ENCODE measurements around the gene SCUBE2. TPM values are rescaled to one million over a fixed set of nuclear protein-coding genes. Genes with fewer than 3 reads are reported as not detected.
A peak's percentile ranks its signal among the peaks of the same experiment; 100 is the strongest.

SCUBE2 gene
- total RNA-seq, 1 donor from 2014 or later, result not detected

DNA sequence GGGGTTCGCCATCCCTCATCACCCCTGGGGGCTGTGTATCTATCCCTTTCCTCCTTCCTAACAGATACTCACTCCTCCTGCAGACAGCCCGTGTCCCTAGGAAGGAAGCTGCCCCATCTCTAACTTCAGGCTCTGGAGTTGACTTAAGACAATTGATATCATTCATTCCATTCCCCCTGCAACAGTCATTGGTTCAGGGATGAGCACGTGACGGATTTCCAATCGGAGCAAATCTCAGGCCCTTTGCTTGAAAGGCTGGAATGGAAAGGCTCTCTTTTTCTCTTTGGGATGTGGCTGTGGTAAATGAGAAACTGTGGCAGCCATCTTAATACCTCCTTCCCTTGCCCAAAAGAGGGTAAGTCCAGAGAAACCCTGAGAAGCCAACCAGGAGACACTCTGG, 5.0 kb upstream of the SCUBE2 start:
- H3K36me3 Mint-ChIP-seq (ENCODE audit: low read depth), result peaks cover 1% of the 10 kb centered on the region
- peaks cover 30% of the 10 kb centered on the region for H3K27me3 Mint-ChIP-seq (ENCODE audit: insufficient read depth)
- no peak overlapping the region for H3K4me3 Mint-ChIP-seq
- H3K9me3 Mint-ChIP-seq, result no peaks in the 10 kb centered on the region
- no peak for DNase-seq (ENCODE audit: low spot score)
- H3K27ac Mint-ChIP-seq, result no peak overlapping the region
- H3K4me1 Mint-ChIP-seq (ENCODE audit: low read depth), result no peaks in the 10 kb centered on the region
- intact Hi-C loops (cut with micrococcal nuclease), result no loop called here

DNA sequence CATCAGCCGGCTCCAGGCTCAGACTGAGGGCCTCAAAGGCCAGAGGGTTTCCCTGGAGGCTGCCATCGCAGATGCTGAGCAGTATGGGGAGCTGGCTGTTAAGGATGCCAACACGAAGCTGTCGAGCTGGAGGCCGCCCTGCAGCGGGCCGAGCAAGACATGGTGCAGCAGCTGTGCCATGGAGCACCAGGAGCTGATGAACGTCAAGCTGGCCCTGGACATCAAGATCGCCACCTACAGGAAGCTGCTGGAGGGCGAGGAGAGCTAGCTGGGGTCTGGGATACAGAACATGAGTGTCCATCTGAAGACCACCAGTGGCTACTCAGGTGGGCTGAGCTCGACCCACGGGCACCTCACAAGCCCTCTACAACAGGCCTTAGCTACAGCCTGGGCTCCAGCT, 4.0 kb upstream of the SCUBE2 start:
- H3K4me1 Mint-ChIP-seq (ENCODE audit: low read depth), result no peaks in the 10 kb centered on the region
- H3K36me3 Mint-ChIP-seq (ENCODE audit: low read depth), result peaks cover 1% of the 10 kb centered on the region
- H3K27ac Mint-ChIP-seq, result no peak overlapping the region
- intact Hi-C loops (cut with micrococcal nuclease), result no loop called here
- H3K9me3 Mint-ChIP-seq, result no peaks in the 10 kb centered on the region
- H3K4me3 Mint-ChIP-seq, result no peak overlapping the region
- H3K27me3 Mint-ChIP-seq (ENCODE audit: insufficient read depth), result peaks cover 28% of the 10 kb centered on the region
- DNase-seq (ENCODE audit: low spot score), result no peak

GRCh38 chr11:9094420-9094819, 3.0 kb upstream of the SCUBE2 start:
- DNase-seq (ENCODE audit: low spot score), result no peak
- intact Hi-C loops (cut with micrococcal nuclease), result no loop called here
- Mint-ChIP-seq H3K36me3 (ENCODE audit: low read depth) (peaks cover 1% of the 10 kb centered on the region), H3K27ac (no peak overlapping the region), H3K27me3 (ENCODE audit: insufficient read depth) (peaks cover 37% of the 10 kb centered on the region), H3K4me1 (ENCODE audit: low read depth) (no peaks in the 10 kb centered on the region), H3K9me3 (no peaks in the 10 kb centered on the region), H3K4me3 (no peak overlapping the region)

GRCh38 chr11:9092853-9093778, 1.7 kb upstream of the SCUBE2 start:
- intact Hi-C loops (cut with micrococcal nuclease), result no loop called here
- no peaks in the 10 kb centered on the region for H3K4me1 Mint-ChIP-seq (ENCODE audit: low read depth)
- no peak overlapping the region for H3K27ac Mint-ChIP-seq
- peak overlapping the region; percentile 31 for H3K4me3 Mint-ChIP-seq
- H3K27me3 Mint-ChIP-seq (ENCODE audit: insufficient read depth), result peaks cover 49% of the 10 kb centered on the region
- H3K9me3 Mint-ChIP-seq, result no peaks in the 10 kb centered on the region
- DNase-seq (ENCODE audit: low spot score), result no peak
- peaks cover 1% of the 10 kb centered on the region for H3K36me3 Mint-ChIP-seq (ENCODE audit: low read depth)

GRCh38 chr11:9092072-9092471, 673 bp upstream of the SCUBE2 start:
- no peak for DNase-seq (ENCODE audit: low spot score)
- intact Hi-C loops (cut with micrococcal nuclease), result no loop called here
- Mint-ChIP-seq H3K4me3 (peak overlapping the region; percentile 38), H3K27ac (no peak overlapping the region), H3K36me3 (ENCODE audit: low read depth) (peaks cover 1% of the 10 kb centered on the region), H3K27me3 (ENCODE audit: insufficient read depth) (peaks cover 55% of the 10 kb centered on the region), H3K9me3 (no peaks in the 10 kb centered on the region), H3K4me1 (ENCODE audit: low read depth) (no peaks in the 10 kb centered on the region)

GRCh38 chr11:9090488-9091043, 833 bp downstream of the SCUBE2 start:
- no peak for DNase-seq (ENCODE audit: low spot score)
- H3K27ac Mint-ChIP-seq, result no peak overlapping the region
- no peaks in the 10 kb centered on the region for H3K9me3 Mint-ChIP-seq
- H3K36me3 Mint-ChIP-seq (ENCODE audit: low read depth), result peaks cover 1% of the 10 kb centered on the region
- intact Hi-C loops (cut with micrococcal nuclease), result no loop called here
- peaks cover 60% of the 10 kb centered on the region for H3K27me3 Mint-ChIP-seq (ENCODE audit: insufficient read depth)
- H3K4me3 Mint-ChIP-seq, result peak overlapping the region; percentile 61
- no peaks in the 10 kb centered on the region for H3K4me1 Mint-ChIP-seq (ENCODE audit: low read depth)

DNA sequence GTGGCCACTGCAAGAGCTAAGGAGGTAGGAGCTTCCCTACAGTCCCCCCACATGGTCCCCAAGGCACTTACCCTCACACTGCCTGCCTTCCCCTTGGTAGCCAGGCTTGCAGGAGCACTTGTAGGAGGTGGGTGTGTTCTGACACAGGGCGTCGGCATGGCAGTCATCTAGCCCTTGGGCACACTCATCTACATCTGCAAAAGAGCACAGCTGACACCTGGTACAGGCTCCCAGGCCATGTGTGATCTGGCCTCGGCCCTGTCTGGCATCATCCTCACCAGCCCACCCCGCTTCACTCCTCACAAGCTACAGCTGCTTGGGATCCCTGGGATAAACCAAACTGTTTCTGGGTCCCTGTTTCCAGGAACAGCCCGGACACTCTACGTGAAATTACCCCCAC, 1.8 kb downstream of the SCUBE2 start:
- Mint-ChIP-seq H3K27me3 (ENCODE audit: insufficient read depth) (peaks cover 59% of the 10 kb centered on the region), H3K4me3 (no peak overlapping the region), H3K9me3 (no peaks in the 10 kb centered on the region), H3K36me3 (ENCODE audit: low read depth) (peaks cover 1% of the 10 kb centered on the region), H3K27ac (no peak overlapping the region), H3K4me1 (ENCODE audit: low read depth) (no peaks in the 10 kb centered on the region)
- no peak for DNase-seq (ENCODE audit: low spot score)
- intact Hi-C loops (cut with micrococcal nuclease), result no loop called here

- intact Hi-C loops (cut with micrococcal nuclease), result no loop called here
- Mint-ChIP-seq H3K9me3 (no peaks in the 10 kb centered on the region), H3K4me1 (ENCODE audit: low read depth) (no peaks in the 10 kb centered on the region), H3K27me3 (ENCODE audit: insufficient read depth) (peaks cover 61% of the 10 kb centered on the region), H3K4me3 (no peak overlapping the region), H3K27ac (no peak overlapping the region), H3K36me3 (ENCODE audit: low read depth) (peaks cover 1% of the 10 kb centered on the region)
- DNase-seq (ENCODE audit: low spot score), result no peak
Observed at GRCh38 chr11:9089061-9089460, 2.3 kb downstream of the SCUBE2 start.

DNA sequence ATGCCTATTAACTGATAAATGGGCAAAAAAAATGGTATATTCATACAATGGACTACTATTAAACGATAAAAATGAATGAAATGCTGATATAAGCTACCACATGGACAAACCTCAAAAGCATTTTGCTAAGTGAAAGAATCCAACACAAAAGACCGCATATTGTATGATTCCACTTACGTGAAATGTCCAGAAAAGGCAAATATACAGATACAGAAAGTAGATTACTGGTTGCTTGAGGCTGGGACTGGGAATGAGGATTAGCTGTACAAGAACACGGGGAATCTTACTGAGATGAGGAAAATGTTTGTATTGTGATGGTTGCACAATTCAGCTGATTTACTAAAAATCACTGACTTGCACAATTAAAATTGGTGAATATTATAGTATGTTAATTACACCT, 8.8 kb downstream of the SCUBE2 start:
- H3K27me3 Mint-ChIP-seq (ENCODE audit: insufficient read depth), result peaks cover 35% of the 10 kb centered on the region
- no peak for DNase-seq (ENCODE audit: low spot score)
- intact Hi-C loops (cut with micrococcal nuclease), result no loop called here

DNA sequence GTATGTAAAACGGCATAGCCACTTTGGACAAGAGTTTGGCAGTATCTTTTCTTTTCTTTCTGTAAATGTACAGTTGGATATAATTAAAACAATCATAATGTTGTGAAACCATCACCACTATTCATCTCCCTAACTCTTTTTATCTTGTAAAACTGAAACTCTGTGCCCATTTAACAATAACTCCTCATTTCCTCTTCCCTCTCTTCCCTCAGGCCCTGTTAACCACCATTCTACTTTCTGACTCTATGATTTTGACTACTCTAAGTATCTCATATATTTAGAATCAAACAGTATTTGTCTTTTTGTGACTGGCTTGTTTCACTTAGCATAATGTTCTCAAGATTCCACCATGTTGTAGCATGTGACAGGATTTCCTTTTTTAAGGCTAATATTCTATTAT, 10.2 kb downstream of the SCUBE2 start:
- H3K4me1 Mint-ChIP-seq (ENCODE audit: low read depth), result peaks cover 6% of the 10 kb centered on the region
- no peak overlapping the region for H3K27ac Mint-ChIP-seq
- H3K36me3 Mint-ChIP-seq (ENCODE audit: low read depth), result peaks cover 2% of the 10 kb centered on the region
- no peak overlapping the region for H3K4me3 Mint-ChIP-seq
- intact Hi-C loops (cut with micrococcal nuclease), result no loop called here
- H3K9me3 Mint-ChIP-seq, result no peaks in the 10 kb centered on the region
- H3K27me3 Mint-ChIP-seq (ENCODE audit: insufficient read depth), result peaks cover 37% of the 10 kb centered on the region
- no peak for DNase-seq (ENCODE audit: low spot score)

More for the DNA sequence above, 8.8 kb downstream of the SCUBE2 start:
- H3K9me3 Mint-ChIP-seq, result no peaks in the 10 kb centered on the region
- no peak overlapping the region for H3K27ac Mint-ChIP-seq
- H3K36me3 Mint-ChIP-seq (ENCODE audit: low read depth), result peaks cover 2% of the 10 kb centered on the region
- H3K4me1 Mint-ChIP-seq (ENCODE audit: low read depth), result peaks cover 6% of the 10 kb centered on the region
- no peak overlapping the region for H3K4me3 Mint-ChIP-seq

- H3K4me1 Mint-ChIP-seq (ENCODE audit: low read depth), result peaks cover 6% of the 10 kb centered on the region
- peaks cover 37% of the 10 kb centered on the region for H3K27me3 Mint-ChIP-seq (ENCODE audit: insufficient read depth)
- no peaks in the 10 kb centered on the region for H3K9me3 Mint-ChIP-seq
- DNase-seq (ENCODE audit: low spot score), result no peak
- intact Hi-C loops (cut with micrococcal nuclease), result no loop called here
- no peak overlapping the region for H3K27ac Mint-ChIP-seq
- H3K36me3 Mint-ChIP-seq (ENCODE audit: low read depth), result peaks cover 2% of the 10 kb centered on the region
- no peak overlapping the region for H3K4me3 Mint-ChIP-seq
Observed at GRCh38 chr11:9078113-9079086, 13.0 kb downstream of the SCUBE2 start.

DNA sequence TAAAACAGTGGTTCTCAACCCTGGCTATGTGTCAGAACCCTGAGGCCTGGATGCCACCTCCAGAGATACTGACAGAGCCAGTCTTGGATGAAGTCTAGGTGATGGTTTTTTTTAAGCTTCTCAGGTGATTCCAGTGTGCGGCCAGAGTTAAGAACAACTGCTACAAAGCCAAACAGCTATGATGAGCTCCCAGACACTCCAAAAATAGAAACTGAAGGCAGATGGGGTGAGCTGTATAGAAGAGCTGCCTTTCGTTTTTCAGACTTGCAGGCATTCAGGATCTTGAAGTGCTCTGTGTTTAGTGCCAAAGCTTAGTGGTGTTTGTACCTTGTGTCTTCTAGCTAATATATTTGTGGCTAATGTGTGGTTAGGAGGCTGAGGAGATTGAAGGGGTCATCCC, 14.2 kb downstream of the SCUBE2 start:
- no peak overlapping the region for H3K27ac Mint-ChIP-seq
- DNase-seq (ENCODE audit: low spot score), result no peak
- peaks cover 6% of the 10 kb centered on the region for H3K4me1 Mint-ChIP-seq (ENCODE audit: low read depth)
- peaks cover 34% of the 10 kb centered on the region for H3K27me3 Mint-ChIP-seq (ENCODE audit: insufficient read depth)
- no peak overlapping the region for H3K4me3 Mint-ChIP-seq
- intact Hi-C loops (cut with micrococcal nuclease), result no loop called here
- H3K9me3 Mint-ChIP-seq, result no peaks in the 10 kb centered on the region
- peaks cover 2% of the 10 kb centered on the region for H3K36me3 Mint-ChIP-seq (ENCODE audit: low read depth)
